Globus pallidus (tissue), 1 donor: ENCODE data around the gene OSBPL1A.

Source experiments
- DNase-seq: peaks from one replicate; pipeline ENCODE4 v3.0.0-alpha.2; 2015; ENCODE audit warnings: low spot score

OSBPL1A gene

GRCh38 chr18:24341361-24341760, 56.3 kb downstream of the OSBPL1A start:
- DNase-seq: no peak

GRCh38 chr18:24333084-24333483, 64.5 kb downstream of the OSBPL1A start:
- DNase-seq: no peak

GRCh38 chr18:24326211-24326610, 71.4 kb downstream of the OSBPL1A start:
- DNase-seq: no peak

GRCh38 chr18:24322584-24323136, 75.0 kb downstream of the OSBPL1A start:
- DNase-seq: no peak

GRCh38 chr18:24321071-24321470, 76.6 kb downstream of the OSBPL1A start:
- no peak for DNase-seq

- DNase-seq: no peak
Observed at GRCh38 chr18:24319757-24320156, 77.9 kb downstream of the OSBPL1A start.

- DNase-seq: no peak
Observed at GRCh38 chr18:24317370-24317769, 80.3 kb downstream of the OSBPL1A start.

GRCh38 chr18:24315170-24315569, 82.5 kb downstream of the OSBPL1A start:
- no peak for DNase-seq

- DNase-seq: no peak
Observed at GRCh38 chr18:24306201-24306600, 91.4 kb downstream of the OSBPL1A start.

GRCh38 chr18:24300703-24301102, 96.9 kb downstream of the OSBPL1A start:
- DNase-seq: no peak

GRCh38 chr18:24296276-24296675, 101.3 kb downstream of the OSBPL1A start:
- no peak for DNase-seq

- no peak for DNase-seq
Observed at GRCh38 chr18:24293254-24293653, 104.4 kb downstream of the OSBPL1A start.

- no peak for DNase-seq
Observed at GRCh38 chr18:24278591-24278990, 119.0 kb downstream of the OSBPL1A start.

GRCh38 chr18:24277516-24278195, 120.0 kb downstream of the OSBPL1A start:
- DNase-seq: no peak

- DNase-seq: no peak
Observed at GRCh38 chr18:24276994-24277393, 120.6 kb downstream of the OSBPL1A start.

- DNase-seq: no peak
Observed at GRCh38 chr18:24274837-24275236, 122.8 kb downstream of the OSBPL1A start.

GRCh38 chr18:24273596-24273995, 124.0 kb downstream of the OSBPL1A start:
- DNase-seq: no peak

- DNase-seq: no peak
Observed at GRCh38 chr18:24272229-24272525, 125.4 kb downstream of the OSBPL1A start.

GRCh38 chr18:24271381-24272228, 126.0 kb downstream of the OSBPL1A start:
- peak; percentile 82 for DNase-seq

- DNase-seq: no peak
Observed at GRCh38 chr18:24270937-24271380, 126.7 kb downstream of the OSBPL1A start.

- DNase-seq: peak; percentile 52
Observed at GRCh38 chr18:24270358-24270936, 127.2 kb downstream of the OSBPL1A start.

GRCh38 chr18:24268784-24269550, 128.7 kb downstream of the OSBPL1A start:
- DNase-seq: no peak
